GM18505 (cell line): ENCODE measurements around the gene DCTD.

Experiments
- ATAC-seq: cut with Tn5 transposase; IDR thresholded peaks from one replicate; pipeline ENCODE4 v1.9.1; 2021; ENCODE audit not compliant: unreplicated experiment
- POLR2A ChIP-seq: IDR thresholded peaks from 4 replicates; pipeline ENCODE4 v1.6.1; 2011; ENCODE audit warnings: borderline replicate concordance; ENCODE audit not compliant: insufficient read depth, insufficient read length; ENCODE audit errors: extremely low read depth

DCTD gene

DNA sequence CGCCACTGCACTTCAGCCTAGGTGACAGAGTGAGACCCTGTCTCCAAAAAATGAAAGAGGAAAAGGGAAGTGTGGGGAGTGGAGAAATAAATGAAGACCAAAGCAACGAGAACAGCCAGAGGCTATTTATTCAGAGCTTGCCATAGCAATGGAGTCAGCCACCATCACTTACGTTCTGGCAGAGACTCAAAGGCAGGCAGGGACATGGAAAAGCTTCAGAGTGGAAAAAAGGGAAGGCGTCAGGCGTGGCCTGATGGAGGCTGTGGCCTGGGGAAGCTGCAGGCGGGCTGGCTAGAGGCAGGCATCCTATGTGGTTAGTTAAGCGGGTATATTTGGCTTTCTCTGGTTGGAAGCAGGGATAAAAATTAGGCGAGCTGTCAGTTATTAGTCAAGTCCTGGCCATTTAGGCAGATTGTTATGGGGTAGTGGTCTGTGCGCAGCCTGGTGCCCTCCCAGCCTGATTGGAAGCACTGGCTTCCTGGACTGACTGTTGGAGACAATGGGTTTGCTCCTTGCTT lies 73.3 kb downstream of the DCTD start:
- ATAC-seq: no peak
- TF ChIP-seq POLR2A: no peak

- no peak for TF ChIP-seq POLR2A
- no peak for ATAC-seq
Observed at GRCh38 chr4:182842759-182843390, 74.3 kb downstream of the DCTD start.

- TF ChIP-seq POLR2A: no peak
- ATAC-seq: no peak
Observed at GRCh38 chr4:182842104-182842600, 75.0 kb downstream of the DCTD start.

DNA sequence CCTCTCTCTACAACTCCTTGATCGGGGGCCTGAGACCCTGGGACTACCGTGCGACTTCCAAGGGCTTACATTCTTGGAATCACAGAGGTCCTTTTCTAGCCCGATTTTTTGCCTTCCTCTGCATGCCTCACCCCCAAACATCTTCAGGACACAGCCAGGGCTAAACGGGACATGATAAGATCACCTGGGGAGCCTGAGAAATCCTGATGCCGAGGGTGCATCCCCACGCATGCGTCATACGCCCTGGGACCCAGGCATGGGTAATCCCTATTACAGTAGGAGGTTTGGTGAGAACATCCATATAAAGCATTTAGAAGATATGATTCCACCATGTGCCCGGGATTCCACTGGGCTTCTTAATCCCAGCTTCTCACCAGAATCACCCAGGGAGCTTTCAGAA lies 77.1 kb downstream of the DCTD start:
- no peak for ATAC-seq
- TF ChIP-seq POLR2A: no peak
